ENCODE data around the gene FEM1A. TPM values are rescaled to one million over a fixed set of nuclear protein-coding genes. Genes with fewer than 3 reads are reported as not detected.

FEM1A gene, protein sequence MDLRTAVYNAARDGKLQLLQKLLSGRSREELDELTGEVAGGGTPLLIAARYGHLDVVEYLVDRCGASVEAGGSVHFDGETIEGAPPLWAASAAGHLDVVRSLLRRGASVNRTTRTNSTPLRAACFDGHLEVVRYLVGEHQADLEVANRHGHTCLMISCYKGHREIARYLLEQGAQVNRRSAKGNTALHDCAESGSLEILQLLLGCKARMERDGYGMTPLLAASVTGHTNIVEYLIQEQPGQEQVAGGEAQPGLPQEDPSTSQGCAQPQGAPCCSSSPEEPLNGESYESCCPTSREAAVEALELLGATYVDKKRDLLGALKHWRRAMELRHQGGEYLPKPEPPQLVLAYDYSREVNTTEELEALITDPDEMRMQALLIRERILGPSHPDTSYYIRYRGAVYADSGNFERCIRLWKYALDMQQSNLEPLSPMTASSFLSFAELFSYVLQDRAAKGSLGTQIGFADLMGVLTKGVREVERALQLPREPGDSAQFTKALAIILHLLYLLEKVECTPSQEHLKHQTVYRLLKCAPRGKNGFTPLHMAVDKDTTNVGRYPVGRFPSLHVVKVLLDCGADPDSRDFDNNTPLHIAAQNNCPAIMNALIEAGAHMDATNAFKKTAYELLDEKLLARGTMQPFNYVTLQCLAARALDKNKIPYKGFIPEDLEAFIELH
- 7.0 and 21.1 TPM in 2 replicates for total RNA-seq (2011; cell fraction: chromatin; rRNA removed; ENCODE audit: low replicate concordance)
- 19.5 and 24.3 TPM in 2 replicates for total RNA-seq (2011; cell fraction: nucleolus; rRNA removed)
- 12.9 and 14.3 TPM in 2 replicates for total RNA-seq (2011; cell fraction: nucleoplasm; rRNA removed)
- 17.1 and 22.2 TPM in 2 replicates for total RNA-seq (2014; rRNA removed)
- total RNA-seq (2014; rRNA removed; fragmentation: Illumina TruSeq; extraction: Trizol), result 5.9 and 6.8 TPM in 2 replicates
- total RNA-seq (2015; rRNA removed; fragmentation: Illumina TruSeq; extraction: Trizol), result 10.4 and 10.9 TPM in 2 replicates
- total RNA-seq (2021), result 18.8 and 19.0 TPM in 2 replicates
- 3.9 and 5.1 TPM in 2 replicates for polyA plus RNA-seq (2011; rRNA removed)
- 4.3 and 9.5 TPM in 2 replicates for polyA plus RNA-seq (2011; cell fraction: cytosol; rRNA removed)
- 4.8 and 7.1 TPM in 2 replicates for polyA plus RNA-seq (2011; cell fraction: nucleus; rRNA removed)
- polyA plus RNA-seq (2012), result 0.79 and 0.89 TPM in 2 replicates
- 6.3 and 8.2 TPM in 2 replicates for polyA plus RNA-seq (2014; fragmentation: Illumina TruSeq; extraction: Trizol)
- under 1 TPM; 0.08 to 0.11 TPM for polyA plus RNA-seq (2014; fragmentation: Nextera tagmentation; extraction: Ambion mirVana)
- 10.2 and 10.7 TPM in 2 replicates for polyA plus RNA-seq (2014; rRNA removed)
- 7.0 and 7.7 TPM in 2 replicates for polyA minus RNA-seq (2011; rRNA and poly(A)+ RNA removed)
- polyA minus RNA-seq (2011; cell fraction: cytosol; rRNA and poly(A)+ RNA removed), result 10.6 and 11.6 TPM in 2 replicates
- 8.9 and 11.9 TPM in 2 replicates for polyA minus RNA-seq (2011; cell fraction: nucleus; rRNA and poly(A)+ RNA removed)
- percentile 83 among the genes with signal in this experiment for Bru-seq, nascent RNA
- percentile 84 among the genes with signal in this experiment for BruChase-seq, experiment 1, labeled RNA remaining after a 2-hour chase
- percentile 88 among the genes with signal in this experiment for BruChase-seq, experiment 2, labeled RNA remaining after a 6-hour chase
- long read RNA-seq, experiment 1, full-length matches to known transcripts, result 357 of 358 reads
- long read RNA-seq, experiment 1, partial matches to known transcripts, result 0 of 358 reads
- long read RNA-seq, experiment 1, other reads (novel, unspliced or antisense), result 1 of 358 reads
- long read RNA-seq, experiment 2, full-length matches to known transcripts, result 46 of 46 reads
- long read RNA-seq, experiment 2, partial matches to known transcripts, result 0 of 46 reads
- long read RNA-seq, experiment 2, other reads (novel, unspliced or antisense), result 0 of 46 reads
- long read RNA-seq, experiment 3, full-length matches to known transcripts, result 22 of 22 reads
- long read RNA-seq, experiment 3, partial matches to known transcripts, result 0 of 22 reads
- long read RNA-seq, experiment 3, other reads (novel, unspliced or antisense), result 0 of 22 reads

- peak; percentile 100 for FAIRE-seq
- CTCF ChIA-PET (ENCODE audit: low intra/inter-chr PET ratio), result interaction anchor here (0.6 to 2.3 kb wide), 5 partner anchors 54 to 268 kb away, joined by 3 to 28 read pairs (median 5); partner anchors contain the start of gene DPP9
- ATAC-seq, result peak; percentile 98
- no peaks in the 10 kb centered on the region for H3K27me3 ChIP-seq (ENCODE audit: control insufficient read depth in 2 of 2, insufficient read depth in 2 of 2, low read length in 2 of 2)
- WGBS (ENCODE audit: insufficient coverage, low coverage, missing lambda C conversion rate), result under 1% methylated on average over 58 of the region's 80 CpGs
- POLR2A ChIA-PET, result interaction anchor here (0.6 to 1.4 kb wide), 15 partner anchors 9 to 900 kb away, joined by 3 to 10 read pairs (median 5); partner anchors contain the start of gene DPP9
- H3K9ac ChIP-seq (ENCODE audit: insufficient read depth in 1 of 2, low read depth in 2 of 2, low read length in 2 of 2), result peak within 1 kb of the TSS; percentile 95 to 100
- peak; percentile 93 to 100 (median 95) for DNase-seq (ENCODE audit: extremely low read depth in 1 of 4, low spot score in 3 of 4)
- no peaks in the 10 kb centered on the region for H3K9me3 ChIP-seq (replicated peaks; ENCODE audit: control insufficient read depth, insufficient read depth, low read depth, low read length)
- H4K20me1 ChIP-seq (replicated peaks; ENCODE audit: control insufficient read depth, insufficient read depth, low read length), result peaks cover 19% of the 10 kb centered on the region
- H3K36me3 ChIP-seq (ENCODE audit: control insufficient read depth, insufficient read depth, low read length), result peaks cover 41% of the 10 kb centered on the region; the same call in 2 of the 3 replicates
- in situ Hi-C loops (cut with MboI) (loop anchor here (5.0 to 10.0 kb wide), 2 partner anchors 59 to 217 kb away; no protein-coding TSS in a partner anchor), intact Hi-C loops (cut with micrococcal nuclease) (loop anchor here (1.0 kb wide), 1 partner anchor 59 kb away; no protein-coding TSS in a partner anchor)
- H3K4me2 ChIP-seq (ENCODE audit: insufficient read depth, low read length), result peak within 1 kb of the TSS; percentile 88
- BruUV-seq (replicated peaks), result no TSS peak
- peaks cover 14 to 49% of the 10 kb centered on the region in 2 experiments for H3K4me1 ChIP-seq (replicated peaks in 1 of 2; ENCODE audit: control insufficient read depth in 2 of 2, insufficient read depth in 2 of 2, low read length in 2 of 2)
- H3K27ac ChIP-seq (ENCODE audit: extremely low read depth, low read depth, low read length), result peak within 1 kb of the TSS; percentile 98
- peak within 1 kb of the TSS; percentile 68 for H2AFZ ChIP-seq (ENCODE audit: low read depth, low read length)
- H3K4me3 ChIP-seq, result peak within 1 kb of the TSS; percentile 93
- H3K79me2 ChIP-seq (ENCODE audit: control insufficient read depth, insufficient read depth, low read length), result peaks cover 48% of the 10 kb centered on the region
- H3K9me1 ChIP-seq (ENCODE audit: control insufficient read depth, insufficient read depth, low read length), result no peaks in the 10 kb centered on the region
- TF ChIP-seq, protein P1, sequence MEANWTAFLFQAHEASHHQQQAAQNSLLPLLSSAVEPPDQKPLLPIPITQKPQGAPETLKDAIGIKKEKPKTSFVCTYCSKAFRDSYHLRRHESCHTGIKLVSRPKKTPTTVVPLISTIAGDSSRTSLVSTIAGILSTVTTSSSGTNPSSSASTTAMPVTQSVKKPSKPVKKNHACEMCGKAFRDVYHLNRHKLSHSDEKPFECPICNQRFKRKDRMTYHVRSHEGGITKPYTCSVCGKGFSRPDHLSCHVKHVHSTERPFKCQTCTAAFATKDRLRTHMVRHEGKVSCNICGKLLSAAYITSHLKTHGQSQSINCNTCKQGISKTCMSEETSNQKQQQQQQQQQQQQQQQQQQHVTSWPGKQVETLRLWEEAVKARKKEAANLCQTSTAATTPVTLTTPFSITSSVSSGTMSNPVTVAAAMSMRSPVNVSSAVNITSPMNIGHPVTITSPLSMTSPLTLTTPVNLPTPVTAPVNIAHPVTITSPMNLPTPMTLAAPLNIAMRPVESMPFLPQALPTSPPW (CRISPR knock-in tag; IDR thresholded peaks at IDR 0.05), result peak; percentile 87
- TF ChIP-seq ZNF449 (CRISPR knock-in tag; IDR thresholded peaks at IDR 0.05) (peak; percentile 73; the same call in 1 of the 2 replicates), PYGO2 (tag; IDR thresholded peaks at IDR 0.05) (peak; percentile 66; the same call in 1 of the 2 replicates), RBBP5 (IDR thresholded peaks at IDR 0.05; ENCODE audit: borderline replicate concordance, insufficient read depth, low read length, poor library complexity, severe bottlenecking) (peak; percentile 97), CHD4 (IDR thresholded peaks at IDR 0.05; ENCODE audit: insufficient read depth, insufficient replicate concordance, low read depth, low read length, poor library complexity, severe bottlenecking) (no peak), SP1 (CRISPR knock-in tag; IDR thresholded peaks at IDR 0.05) (peak; percentile 90), PHB (CRISPR knock-in tag; IDR thresholded peaks at IDR 0.05) (no peak), BDP1 (IDR thresholded peaks at IDR 0.05; ENCODE audit: insufficient read depth, insufficient read length) (no peak)
Observed at GRCh38 chr19:4791183-4792018, at the start of gene FEM1A. FEM1A (plus strand) TSS chr19:4791734; CDS start chr19:4791855, 121 bp downstream.
